Keratinocyte (primary cell): Measurements from ENCODE around the gene SLU7. TPM values are rescaled to one million over a fixed set of nuclear protein-coding genes. Genes with fewer than 3 reads are reported as not detected.

Experiments used
- DNase-seq: peaks from one replicate; pipeline ENCODE4 v3.0.0-alpha.2; 2011; ENCODE audit warnings: low read depth, missing footprints, low spot score
- FAIRE-seq: peaks from 2 replicates; lab custom pipeline; 2011; peaks lifted over from hg19 to GRCh38; lab: Jason Lieb, UNC
- H2AFZ ChIP-seq: 2 replicates; pipeline ENCODE4 v1.6.0; 2012; ENCODE audit warnings: low read length, control low read depth, inconsistent platforms; ENCODE audit not compliant: control insufficient read depth
- H3K27ac ChIP-seq: 2 replicates; pipeline ENCODE4 v1.5.1; 2011; ENCODE audit warnings: low read length; ENCODE audit not compliant: control insufficient read depth, insufficient read depth
- H3K27me3 ChIP-seq: 3 replicates; pipeline ENCODE4 v1.6.0; 2011; ENCODE audit warnings: low read length; ENCODE audit not compliant: control insufficient read depth, insufficient read depth; ENCODE audit errors: extremely low read depth
- H3K36me3 ChIP-seq, 2 experiments: 2 replicates in 1 of 2; 3 replicates in 1 of 2; pipeline ENCODE4 v1.5.1; 2011; ENCODE audit warnings: low read length in 2 of 2, mild to moderate bottlenecking in 1 of 2; ENCODE audit not compliant: control insufficient read depth in 2 of 2, insufficient read depth in 2 of 2; ENCODE audit errors: extremely low read depth in 1 of 2
- H3K4me1 ChIP-seq: 3 replicates; pipeline ENCODE4 v1.5.1; 2011; ENCODE audit warnings: low read length; ENCODE audit not compliant: control insufficient read depth, insufficient read depth; ENCODE audit errors: extremely low read depth
- H3K4me2 ChIP-seq: 3 replicates; pipeline ENCODE4 v1.6.0; 2011; ENCODE audit warnings: low read depth, low read length; ENCODE audit not compliant: control insufficient read depth, insufficient read depth; ENCODE audit errors: extremely low read depth
- H3K4me3 ChIP-seq, 3 experiments: fragments of 200-600 bp in 1 of 3; sonication (generic) in 1 of 3; 2 replicates in 2 of 3; 3 replicates in 1 of 3; pipeline ENCODE4 v1.5.1; 2011 to 2016; ENCODE audit warnings: low read length in 3 of 3, mild to moderate bottlenecking in 3 of 3, control low read depth in 2 of 3, inconsistent platforms in 1 of 3, low read depth in 1 of 3, mixed read lengths in 1 of 3, mixed run types in 1 of 3, moderate library complexity in 1 of 3; ENCODE audit not compliant: control insufficient read depth in 2 of 3, insufficient read depth in 2 of 3; ENCODE audit errors: extremely low read depth in 1 of 3
- H3K79me2 ChIP-seq: 2 replicates; pipeline ENCODE4 v1.6.0; 2012; ENCODE audit warnings: low read length; ENCODE audit not compliant: control insufficient read depth, insufficient read depth
- H3K9ac ChIP-seq: 3 replicates; pipeline ENCODE4 v1.6.0; 2011; ENCODE audit warnings: low read length; ENCODE audit not compliant: control insufficient read depth, insufficient read depth; ENCODE audit errors: extremely low read depth
- H3K9me1 ChIP-seq: 3 replicates; pipeline ENCODE4 v1.6.0; 2011; ENCODE audit warnings: low read length; ENCODE audit not compliant: control insufficient read depth, insufficient read depth; ENCODE audit errors: extremely low read depth
- H3K9me3 ChIP-seq: 2 replicates; pipeline ENCODE4 v1.5.1; 2012; ENCODE audit warnings: low read depth, low read length; ENCODE audit not compliant: control insufficient read depth
- H4K20me1 ChIP-seq: 3 replicates; pipeline ENCODE4 v1.6.0; 2011; ENCODE audit warnings: low read length; ENCODE audit not compliant: control insufficient read depth, insufficient read depth; ENCODE audit errors: extremely low read depth
- EZH2 ChIP-seq: IDR thresholded peaks from one replicate; pipeline ENCODE4 v1.6.1; 2012; ENCODE audit warnings: inconsistent platforms, mild to moderate bottlenecking, low read length, moderate library complexity
- dilution Hi-C: fragments of 300-500 bp; cut with MboI; formaldehyde crosslinking; loops from one replicate; pipeline ENCODE4 v1.7.0; 2020; ENCODE audit warnings: low sequenced_read_pairs; ENCODE audit not compliant: extremely low pct_ligation_motif_present
- polyA plus RNA-seq, 5 experiments: library from polyadenylated mRNA; depleted of rRNA in 3 of 5; stranded (reverse) in 3 of 5; stranded (forward) in 1 of 5; unstranded in 1 of 5; fragments of >200 nt; gene quantifications; 1 replicate in 1 of 5; 2 replicates in 3 of 5; 3 replicates in 1 of 5; pipeline versions ENCODE4 v1.2.1 to v1.2.3, GENCODE V29; 2011 to 2012; ENCODE audit warnings: missing spikeins in 2 of 5, low read depth in 1 of 5, low replicate concordance in 1 of 5
- TF ChIP-seq, protein P1 (sequence below), 3 experiments: IDR thresholded peaks in 1 of 3; conservative IDR thresholded peaks in 1 of 3; optimal IDR thresholded peaks in 1 of 3; 2 replicates in 2 of 3; 3 replicates in 1 of 3; pipeline versions ENCODE3 to v1.5.1; 2011; ENCODE audit warnings: low read length in 3 of 3, mild to moderate bottlenecking in 3 of 3, moderate library complexity in 2 of 3, control low read depth in 1 of 3, inconsistent platforms in 1 of 3; ENCODE audit not compliant: insufficient read depth in 2 of 3; ENCODE audit errors: extremely low read depth in 1 of 3

Gene SLU7
- polyA plus RNA-seq, 1 donor (not counting 4 experiments of a cell fraction or from before 2014, with no cell fraction given), result 29.7 TPM

DNA sequence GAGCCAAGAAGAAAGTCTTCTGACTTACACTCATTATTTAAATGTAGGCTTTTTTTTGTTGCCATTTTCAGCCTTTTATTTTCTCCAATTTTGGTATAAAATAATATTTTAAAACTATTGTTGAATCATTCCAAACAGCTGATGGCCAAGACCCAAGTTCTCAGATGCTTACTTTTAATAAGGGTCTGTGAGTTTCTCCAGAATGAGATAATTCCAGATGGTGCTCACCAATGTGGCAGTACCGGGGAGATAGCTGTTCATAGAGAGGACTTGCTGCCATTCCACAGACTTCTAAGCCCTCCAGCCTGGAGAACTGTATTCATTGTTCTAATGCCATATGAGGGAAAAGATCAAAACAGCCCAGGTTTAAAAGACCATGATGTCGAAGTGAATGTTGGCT is 43.2 kb downstream of the SLU7 start:
- Histone ChIP-seq H3K36me3 (no peaks in the 10 kb centered on the region), H3K4me2 (no peak overlapping the region), H3K9ac (no peak overlapping the region), H3K27me3 (peaks cover 11% of the 10 kb centered on the region), H3K4me1 (peaks cover 2% of the 10 kb centered on the region), H3K9me3 (no peaks in the 10 kb centered on the region), H3K4me3 (no peak overlapping the region), H2AFZ (no peak overlapping the region), H3K27ac (no peak overlapping the region), H3K9me1 (no peaks in the 10 kb centered on the region), H4K20me1 (no peaks in the 10 kb centered on the region), H3K79me2 (no peaks in the 10 kb centered on the region)
- dilution Hi-C loops, result no loop called here
- no peak for TF ChIP-seq EZH2
- TF ChIP-seq, protein P1, sequence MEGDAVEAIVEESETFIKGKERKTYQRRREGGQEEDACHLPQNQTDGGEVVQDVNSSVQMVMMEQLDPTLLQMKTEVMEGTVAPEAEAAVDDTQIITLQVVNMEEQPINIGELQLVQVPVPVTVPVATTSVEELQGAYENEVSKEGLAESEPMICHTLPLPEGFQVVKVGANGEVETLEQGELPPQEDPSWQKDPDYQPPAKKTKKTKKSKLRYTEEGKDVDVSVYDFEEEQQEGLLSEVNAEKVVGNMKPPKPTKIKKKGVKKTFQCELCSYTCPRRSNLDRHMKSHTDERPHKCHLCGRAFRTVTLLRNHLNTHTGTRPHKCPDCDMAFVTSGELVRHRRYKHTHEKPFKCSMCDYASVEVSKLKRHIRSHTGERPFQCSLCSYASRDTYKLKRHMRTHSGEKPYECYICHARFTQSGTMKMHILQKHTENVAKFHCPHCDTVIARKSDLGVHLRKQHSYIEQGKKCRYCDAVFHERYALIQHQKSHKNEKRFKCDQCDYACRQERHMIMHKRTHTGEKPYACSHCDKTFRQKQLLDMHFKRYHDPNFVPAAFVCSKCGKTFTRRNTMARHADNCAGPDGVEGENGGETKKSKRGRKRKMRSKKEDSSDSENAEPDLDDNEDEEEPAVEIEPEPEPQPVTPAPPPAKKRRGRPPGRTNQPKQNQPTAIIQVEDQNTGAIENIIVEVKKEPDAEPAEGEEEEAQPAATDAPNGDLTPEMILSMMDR (optimal IDR thresholded peaks at IDR 0.05 in 1 of 3, IDR thresholded peaks at IDR 0.05 in 1 of 3, conservative IDR thresholded peaks at IDR 0.05 in 1 of 3; ENCODE audit: extremely low read depth in 1 of 3, insufficient read depth in 2 of 3, low read length in 3 of 3), result no peak
- DNase-seq (no peak), FAIRE-seq (no peak)

- Histone ChIP-seq H2AFZ (no peak overlapping the region), H3K9me1 (no peaks in the 10 kb centered on the region), H4K20me1 (no peaks in the 10 kb centered on the region), H3K79me2 (no peaks in the 10 kb centered on the region), H3K27me3 (peaks cover 11% of the 10 kb centered on the region), H3K4me1 (peaks cover 4% of the 10 kb centered on the region), H3K36me3 (no peaks in the 10 kb centered on the region), H3K4me2 (no peak overlapping the region), H3K9me3 (no peaks in the 10 kb centered on the region), H3K4me3 (no peak overlapping the region), H3K9ac (no peak overlapping the region), H3K27ac (no peak overlapping the region)
- TF ChIP-seq, protein P1 (optimal IDR thresholded peaks at IDR 0.05 in 1 of 3, IDR thresholded peaks at IDR 0.05 in 1 of 3, conservative IDR thresholded peaks at IDR 0.05 in 1 of 3; ENCODE audit: extremely low read depth in 1 of 3, insufficient read depth in 2 of 3, low read length in 3 of 3), result no peak
- no peak for TF ChIP-seq EZH2
- FAIRE-seq, result no peak
- no peak for DNase-seq
- dilution Hi-C loops, result no loop called here
Observed at GRCh38 chr5:160375166-160375565, 43.7 kb downstream of the SLU7 start.
